Measurements from ENCODE around the gene BCAS3.
"Not testable (repeated sequence)": the region's sequence is repeated elsewhere in the genome, so short reads cannot be mapped to it uniquely, and the experiment has no call there.

BCAS3 gene

GRCh38 chr17:60886731-60887613, 209.3 kb downstream of the BCAS3 start:
- not testable (repeated sequence) for DNase-seq (ENCODE audit: low spot score)

- DNase-seq (ENCODE audit: low spot score) = no peak
These were observed 210.0 kb downstream of the BCAS3 start for GRCh38 chr17:60887614-60888028.

GRCh38 chr17:60888812-60889709, 211.4 kb downstream of the BCAS3 start:
- no peak for DNase-seq (ENCODE audit: low spot score)

- DNase-seq (ENCODE audit: low spot score) = no peak
These were observed 213.5 kb downstream of the BCAS3 start for GRCh38 chr17:60891149-60891548.

- DNase-seq (ENCODE audit: low spot score) = no peak
These were observed 215.8 kb downstream of the BCAS3 start for GRCh38 chr17:60893475-60893874.

GRCh38 chr17:60896996-60897395, 219.3 kb downstream of the BCAS3 start:
- no peak for DNase-seq (ENCODE audit: low spot score)

GRCh38 chr17:60899115-60899514, 221.5 kb downstream of the BCAS3 start:
- no peak for DNase-seq (ENCODE audit: low spot score)

- DNase-seq (ENCODE audit: low spot score) = no peak
These were observed 223.0 kb downstream of the BCAS3 start for GRCh38 chr17:60900688-60901087.

- no peak for DNase-seq (ENCODE audit: low spot score)
These were observed 223.6 kb downstream of the BCAS3 start for GRCh38 chr17:60901242-60901641.

GRCh38 chr17:60901806-60902205, 224.2 kb downstream of the BCAS3 start:
- peak; percentile 21 for DNase-seq (ENCODE audit: low spot score)

- DNase-seq (ENCODE audit: low spot score) = no peak
These were observed 224.7 kb downstream of the BCAS3 start for GRCh38 chr17:60902399-60902798.

GRCh38 chr17:60904582-60904981, 226.9 kb downstream of the BCAS3 start:
- no peak for DNase-seq (ENCODE audit: low spot score)

- DNase-seq (ENCODE audit: low spot score) = no peak
These were observed 228.1 kb downstream of the BCAS3 start for GRCh38 chr17:60905709-60906108.

GRCh38 chr17:60908324-60908723, 230.7 kb downstream of the BCAS3 start:
- no peak for DNase-seq (ENCODE audit: low spot score)

GRCh38 chr17:60909405-60909804, 231.8 kb downstream of the BCAS3 start:
- no peak for DNase-seq (ENCODE audit: low spot score)

- no peak for DNase-seq (ENCODE audit: low spot score)
These were observed 232.8 kb downstream of the BCAS3 start for GRCh38 chr17:60910415-60910814.

- DNase-seq (ENCODE audit: low spot score) = no peak
These were observed 236.4 kb downstream of the BCAS3 start for GRCh38 chr17:60914078-60914477.

GRCh38 chr17:60916043-60916442, 238.4 kb downstream of the BCAS3 start:
- no peak for DNase-seq (ENCODE audit: low spot score)

- DNase-seq (ENCODE audit: low spot score) = no peak
These were observed 242.5 kb downstream of the BCAS3 start for GRCh38 chr17:60920107-60920506.

- DNase-seq (ENCODE audit: low spot score) = no peak
These were observed 245.3 kb downstream of the BCAS3 start for GRCh38 chr17:60923000-60923399.

- no peak for DNase-seq (ENCODE audit: low spot score)
These were observed 249.0 kb downstream of the BCAS3 start for GRCh38 chr17:60926466-60927183.

GRCh38 chr17:60933739-60934138, 256.1 kb downstream of the BCAS3 start:
- no peak for DNase-seq (ENCODE audit: low spot score)

Measured in COLO829 (cell line).